HG03159 (cell line): ENCODE results near the gene ZKSCAN5.
"Not testable (repeated sequence)": the region's sequence is repeated elsewhere in the genome, so short reads cannot be mapped to it uniquely, and the experiment has no call there.

Experiments used
- ATAC-seq: cut with Tn5 transposase; IDR thresholded peaks from one replicate; pipeline ENCODE4 v1.9.1; 2021; ENCODE audit warnings: mild to moderate bottlenecking, moderate library complexity; ENCODE audit not compliant: unreplicated experiment

ZKSCAN5 gene

GRCh38 chr7:99580778-99581332 is 76.4 kb downstream of the ZKSCAN5 start:
- ATAC-seq, result not testable (repeated sequence)
